Uterus (tissue), 4 donors: ENCODE results near the gene NAPSA. TPM values are rescaled to one million over a fixed set of nuclear protein-coding genes. Genes with fewer than 3 reads are reported as not detected.

ENCODE experiments used
- DNase-seq, 2 donors: peaks; one replicate each; pipeline ENCODE4 v3.0.0-alpha.2; 2019 to 2020
- H3K27ac ChIP-seq, 2 donors: fragments of 200-600 bp; sonication (generic); 1 replicate in 1 of 2; 2 replicates in 1 of 2; pipeline ENCODE4 v1.5.1; 2016 to 2018
- H3K27me3 ChIP-seq, 2 donors: fragments of 200-600 bp; sonication (generic); one replicate each; pipeline ENCODE4 v1.5.1; 2018 to 2019; ENCODE audit warnings: control low read depth in 1 of 2
- H3K36me3 ChIP-seq, 2 donors: fragments of 200-600 bp; sonication (generic); one replicate each; pipeline ENCODE4 v1.5.1; 2019; ENCODE audit warnings: control low read depth in 1 of 2
- H3K4me1 ChIP-seq, 2 donors: fragments of 200-600 bp; sonication (generic); one replicate each; pipeline ENCODE4 v1.5.1; 2018 to 2019; ENCODE audit warnings: control low read depth in 1 of 2
- H3K4me3 ChIP-seq, 2 donors: fragments of 200-600 bp; sonication (generic); 1 replicate in 1 of 2; 2 replicates in 1 of 2; pipeline ENCODE4 v1.5.1; 2018 to 2019; ENCODE audit warnings: mild to moderate bottlenecking in 1 of 2
- H3K9me3 ChIP-seq, 2 donors: fragments of 200-600 bp; sonication (generic); one replicate each; pipeline ENCODE4 v1.5.1; 2019; ENCODE audit warnings: control low read depth in 1 of 2
- POLR2A ChIP-seq, 2 donors: fragments of 450-650 bp; IDR thresholded peaks; one replicate each; pipeline ENCODE4 v1.6.1; 2016; ENCODE audit warnings: antibody characterized with exemption in 2 of 2, mild to moderate bottlenecking in 1 of 2, moderate library complexity in 1 of 2
- intact Hi-C: fragments of 100-400 bp; cut with DNase I; formaldehyde crosslinking; loops from one replicate; pipeline ENCODE4 v1.15.1; 2023; ENCODE audit warnings: low total_unique reads
- total RNA-seq, 4 donors: library from RNA; depleted of rRNA in 3 of 4; stranded (reverse); fragments of >200 nt in 3 of 4; gene quantifications; one replicate each; pipeline versions ENCODE4 v1.1.0 to v1.2.4, GENCODE V29; 2014 to 2023
- TF ChIP-seq, protein P1 (sequence below), 4 experiments: fragments of 200-600 bp in 2 of 4; fragments of 450-650 bp in 2 of 4; sonication (generic) in 2 of 4; IDR thresholded peaks; one replicate each; pipeline ENCODE4 v1.5.1; 2016 to 2019; ENCODE audit warnings: antibody characterized with exemption in 4 of 4, mild to moderate bottlenecking in 2 of 4, moderate library complexity in 1 of 4
- donor health status: DM: yes; HTN: yes; CAD: no.

NAPSA gene
- total RNA-seq, 4 donors from 2014 or later, result 1.4 to 1.5 TPM; not detected in 2

DNA sequence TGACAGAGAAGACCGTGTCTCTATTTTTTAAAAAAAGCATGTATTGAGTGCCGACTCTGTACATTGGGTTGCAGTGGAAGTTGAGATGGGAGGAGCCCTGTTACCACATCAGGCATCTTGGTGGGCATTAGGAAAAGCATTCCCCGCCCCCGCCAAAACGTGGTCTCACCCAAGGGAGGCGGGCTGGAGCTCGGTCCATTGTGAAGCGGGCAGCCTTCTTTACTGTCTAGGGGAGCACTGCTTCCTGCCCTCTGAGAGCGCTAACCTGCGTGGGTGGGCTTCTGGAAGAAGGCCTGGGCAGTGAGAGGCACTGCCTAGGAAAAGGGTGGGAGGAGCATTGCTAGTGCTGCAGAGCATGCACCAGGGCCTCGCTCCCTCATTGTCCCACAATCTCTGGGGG, 14.7 kb upstream of the NAPSA start:
- no peaks in the 10 kb centered on the region for H3K36me3 ChIP-seq
- no peaks in the 10 kb centered on the region for H3K27me3 ChIP-seq
- DNase-seq, result no peak
- H3K4me3 ChIP-seq, result no peak overlapping the region
- no peaks in the 10 kb centered on the region for H3K9me3 ChIP-seq
- intact Hi-C loops, result no loop called here
- H3K4me1 ChIP-seq, result peaks cover 0 to 3% of the 10 kb centered on the region in 2 donors
- H3K27ac ChIP-seq, result no peak overlapping the region
- no peak for TF ChIP-seq POLR2A (IDR thresholded peaks at IDR 0.05)
- TF ChIP-seq, protein P1, sequence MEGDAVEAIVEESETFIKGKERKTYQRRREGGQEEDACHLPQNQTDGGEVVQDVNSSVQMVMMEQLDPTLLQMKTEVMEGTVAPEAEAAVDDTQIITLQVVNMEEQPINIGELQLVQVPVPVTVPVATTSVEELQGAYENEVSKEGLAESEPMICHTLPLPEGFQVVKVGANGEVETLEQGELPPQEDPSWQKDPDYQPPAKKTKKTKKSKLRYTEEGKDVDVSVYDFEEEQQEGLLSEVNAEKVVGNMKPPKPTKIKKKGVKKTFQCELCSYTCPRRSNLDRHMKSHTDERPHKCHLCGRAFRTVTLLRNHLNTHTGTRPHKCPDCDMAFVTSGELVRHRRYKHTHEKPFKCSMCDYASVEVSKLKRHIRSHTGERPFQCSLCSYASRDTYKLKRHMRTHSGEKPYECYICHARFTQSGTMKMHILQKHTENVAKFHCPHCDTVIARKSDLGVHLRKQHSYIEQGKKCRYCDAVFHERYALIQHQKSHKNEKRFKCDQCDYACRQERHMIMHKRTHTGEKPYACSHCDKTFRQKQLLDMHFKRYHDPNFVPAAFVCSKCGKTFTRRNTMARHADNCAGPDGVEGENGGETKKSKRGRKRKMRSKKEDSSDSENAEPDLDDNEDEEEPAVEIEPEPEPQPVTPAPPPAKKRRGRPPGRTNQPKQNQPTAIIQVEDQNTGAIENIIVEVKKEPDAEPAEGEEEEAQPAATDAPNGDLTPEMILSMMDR (IDR thresholded peaks at IDR 0.05), result no peak

DNA sequence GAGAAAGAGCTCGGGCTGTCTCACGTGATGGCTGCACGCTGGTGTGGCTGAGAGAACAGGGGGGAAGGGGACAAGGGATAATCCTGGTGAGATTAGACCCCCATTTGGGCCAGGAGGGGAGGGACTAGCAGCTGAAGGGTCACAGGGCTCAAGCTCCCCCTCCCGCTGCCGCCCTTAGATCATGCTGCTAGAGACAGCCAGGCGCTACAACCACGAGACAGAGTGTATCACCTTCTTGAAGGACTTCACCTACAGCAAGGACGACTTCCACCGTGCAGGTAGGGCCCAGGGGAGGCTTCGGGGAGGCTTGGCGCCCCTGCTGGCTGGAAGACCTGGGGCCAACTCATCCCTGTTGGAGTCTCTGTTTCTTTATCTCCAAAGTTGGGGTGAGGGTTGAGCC, 14.2 kb upstream of the NAPSA start:
- H3K36me3 ChIP-seq, result no peaks in the 10 kb centered on the region
- no peak for TF ChIP-seq POLR2A (IDR thresholded peaks at IDR 0.05)
- H3K27me3 ChIP-seq, result no peaks in the 10 kb centered on the region
- H3K9me3 ChIP-seq, result no peaks in the 10 kb centered on the region
- no peaks in the 10 kb centered on the region for H3K4me1 ChIP-seq
- intact Hi-C loops, result loop anchor here (10.0 kb wide), 1 partner anchor 405 kb away; no protein-coding TSS in a partner anchor
- no peak for DNase-seq
- no peak overlapping the region for H3K27ac ChIP-seq
- H3K4me3 ChIP-seq, result no peak overlapping the region

DNA sequence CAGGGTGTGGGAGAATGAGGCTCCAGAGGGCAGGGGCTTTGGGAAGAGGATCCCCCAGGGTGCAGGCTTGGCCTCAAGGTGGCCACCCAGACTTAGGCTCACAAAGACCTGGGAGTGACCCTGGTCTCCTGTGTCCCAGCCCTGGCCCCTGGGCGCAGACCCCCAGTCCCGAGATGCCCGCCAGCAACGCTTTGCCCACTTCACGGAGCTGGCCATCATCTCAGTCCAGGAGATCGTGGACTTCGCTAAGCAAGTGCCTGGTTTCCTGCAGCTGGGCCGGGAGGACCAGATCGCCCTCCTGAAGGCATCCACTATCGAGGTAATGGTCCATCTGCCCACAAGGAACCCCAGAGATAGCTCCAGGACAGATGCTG, 13.4 kb upstream of the NAPSA start:
- Histone ChIP-seq H3K9me3 (no peaks in the 10 kb centered on the region), H3K27ac (no peak overlapping the region), H3K36me3 (no peaks in the 10 kb centered on the region), H3K27me3 (no peaks in the 10 kb centered on the region), H3K4me1 (no peaks in the 10 kb centered on the region), H3K4me3 (no peak overlapping the region)
- no peak for DNase-seq
- intact Hi-C loops, result loop anchor here (10.0 kb wide), 1 partner anchor 406 kb away; no protein-coding TSS in a partner anchor
- TF ChIP-seq, protein P1 (IDR thresholded peaks at IDR 0.05), result no peak
- no peak for TF ChIP-seq POLR2A (IDR thresholded peaks at IDR 0.05)

DNA sequence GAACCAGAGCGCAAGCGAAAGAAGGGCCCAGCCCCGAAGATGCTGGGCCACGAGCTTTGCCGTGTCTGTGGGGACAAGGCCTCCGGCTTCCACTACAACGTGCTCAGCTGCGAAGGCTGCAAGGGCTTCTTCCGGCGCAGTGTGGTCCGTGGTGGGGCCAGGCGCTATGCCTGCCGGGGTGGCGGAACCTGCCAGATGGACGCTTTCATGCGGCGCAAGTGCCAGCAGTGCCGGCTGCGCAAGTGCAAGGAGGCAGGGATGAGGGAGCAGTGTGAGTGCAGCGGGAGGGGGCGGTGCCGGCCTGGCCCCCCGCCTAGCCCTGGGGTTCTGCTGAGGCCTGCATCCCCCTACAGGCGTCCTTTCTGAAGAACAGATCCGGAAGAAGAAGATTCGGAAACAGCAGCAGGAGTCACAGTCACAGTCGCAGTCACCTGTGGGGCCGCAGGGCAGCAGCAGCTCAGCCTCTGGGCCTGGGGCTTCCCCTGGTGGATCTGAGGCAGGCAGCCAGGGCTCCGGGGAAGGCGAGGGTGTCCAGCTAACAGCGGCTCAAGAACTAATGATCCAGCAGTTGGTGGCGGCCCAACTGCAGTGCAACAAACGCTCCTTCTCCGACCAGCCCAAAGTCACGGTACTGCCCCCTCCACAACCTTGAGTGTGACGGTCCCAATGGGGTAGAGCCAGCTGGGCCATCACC, 12.9 kb upstream of the NAPSA start:
- intact Hi-C loops, result loop anchor here (10.0 kb wide), 1 partner anchor 406 kb away; no protein-coding TSS in a partner anchor

DNA sequence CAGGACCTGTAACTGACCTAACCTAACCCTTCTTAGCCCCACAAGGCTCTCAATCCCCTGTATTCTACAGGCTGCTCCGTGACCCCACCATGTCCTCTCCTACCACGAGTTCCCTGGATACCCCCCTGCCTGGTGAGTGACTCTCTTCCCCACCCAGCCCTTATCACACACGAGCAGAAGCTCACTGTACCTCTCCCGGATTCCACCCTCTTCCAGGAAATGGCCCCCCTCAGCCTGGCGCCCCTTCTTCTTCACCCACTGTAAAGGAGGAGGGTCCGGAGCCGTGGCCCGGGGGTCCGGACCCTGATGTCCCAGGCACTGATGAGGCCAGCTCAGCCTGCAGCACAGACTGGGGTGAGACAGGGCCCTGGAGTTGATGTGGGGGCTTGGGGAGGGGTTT, 12.1 kb upstream of the NAPSA start:
- no peaks in the 10 kb centered on the region for H3K27me3 ChIP-seq
- H3K9me3 ChIP-seq, result no peaks in the 10 kb centered on the region
- no peaks in the 10 kb centered on the region for H3K36me3 ChIP-seq
- DNase-seq, result no peak
- TF ChIP-seq POLR2A (IDR thresholded peaks at IDR 0.05), result no peak
- TF ChIP-seq, protein P1 (IDR thresholded peaks at IDR 0.05), result no peak
- no peaks in the 10 kb centered on the region for H3K4me1 ChIP-seq
- peak overlapping the region in 1 of 2 donors; percentile 100 for H3K27ac ChIP-seq
- peak overlapping the region in 1 of 2 donors; percentile 91 for H3K4me3 ChIP-seq
- intact Hi-C loops, result loop anchor here (10.0 kb wide), 1 partner anchor 407 kb away; no protein-coding TSS in a partner anchor

More for the DNA sequence above, 12.9 kb upstream of the NAPSA start:
- H3K9me3 ChIP-seq, result no peaks in the 10 kb centered on the region
- TF ChIP-seq, protein P1 (IDR thresholded peaks at IDR 0.05), result no peak
- TF ChIP-seq POLR2A (IDR thresholded peaks at IDR 0.05), result no peak
- no peaks in the 10 kb centered on the region for H3K27me3 ChIP-seq
- H3K27ac ChIP-seq, result no peak overlapping the region
- no peaks in the 10 kb centered on the region for H3K4me1 ChIP-seq
- no peak overlapping the region for H3K4me3 ChIP-seq
- H3K36me3 ChIP-seq, result no peaks in the 10 kb centered on the region
- DNase-seq, result no peak
